H1 (cell line): Measurements from ENCODE around the gene USP26. TPM values are rescaled to one million over a fixed set of nuclear protein-coding genes. Genes with fewer than 3 reads are reported as not detected.

Experiments
- CTCF ChIA-PET: fragments of 300-600 bp; sonication (Branson Sonifier 250); formaldehyde crosslinking; loops from one replicate; lab custom pipeline; 2021; ENCODE audit not compliant: partially characterized antibody; lab: Charles Lee
- POLR2A ChIA-PET: fragments of 300-600 bp; sonication (Branson Sonifier 250); formaldehyde crosslinking; loops from one replicate; lab custom pipeline; 2021; ENCODE audit warnings: inconsistent platforms; ENCODE audit not compliant: partially characterized antibody; lab: Charles Lee
- DNase-seq, 2 experiments: peaks; one replicate each; pipeline versions ENCODE4 v3.0.0 to v3.0.0-alpha.2; 2010 to 2022; ENCODE audit warnings: low spot score in 2 of 2, low read depth in 1 of 2, mixed read lengths in 1 of 2
- FAIRE-seq: peaks from 2 replicates; lab custom pipeline; 2011; peaks lifted over from hg19 to GRCh38; lab: Jason Lieb, UNC
- H2AFZ ChIP-seq: 2 replicates; pipeline ENCODE4 v1.8.1; 2012; ENCODE audit warnings: low read length, inconsistent platforms
- H2AK5ac ChIP-seq: 2 replicates; pipeline ENCODE4 v1.6.1; 2013; ENCODE audit warnings: low read depth, low read length
- H2BK120ac ChIP-seq: replicated peaks from 2 replicates; pipeline ENCODE3; 2013; ENCODE audit warnings: low read depth, low read length, inconsistent platforms
- H2BK12ac ChIP-seq: 2 replicates; pipeline ENCODE4 v1.6.1; 2013; ENCODE audit warnings: low read depth, low read length
- H2BK15ac ChIP-seq: 2 replicates; pipeline ENCODE4 v1.6.1; 2013; ENCODE audit warnings: low read length
- H2BK20ac ChIP-seq: 2 replicates; pipeline ENCODE4 v1.6.1; 2013; ENCODE audit warnings: low read length
- H2BK5ac ChIP-seq: 2 replicates; pipeline ENCODE4 v1.6.1; 2013; ENCODE audit warnings: low read depth, low read length
- H3K14ac ChIP-seq: 2 replicates; pipeline ENCODE4 v1.6.1; 2013; ENCODE audit warnings: inconsistent platforms; ENCODE audit not compliant: insufficient read length
- H3K18ac ChIP-seq: 2 replicates; pipeline ENCODE4 v1.6.1; 2013; ENCODE audit warnings: low read length; ENCODE audit errors: extremely low read depth
- H3K23ac ChIP-seq: 2 replicates; pipeline ENCODE4 v1.6.1; 2013; ENCODE audit warnings: inconsistent platforms; ENCODE audit not compliant: insufficient read length
- H3K23me2 ChIP-seq: 2 replicates; pipeline ENCODE4 v1.6.1; 2013; ENCODE audit warnings: low read depth, low read length
- H3K27ac ChIP-seq: 2 replicates; pipeline ENCODE4 v1.6.1; 2011; ENCODE audit warnings: low read depth, low read length, inconsistent platforms
- H3K27me3 ChIP-seq, 4 experiments: replicated peaks in 1 of 4; 1 replicate in 1 of 4; 2 replicates in 3 of 4; pipeline versions ENCODE4 v1.6.1 to v1.8.1; 2011 to 2013; ENCODE audit warnings: low read length in 3 of 4, mild to moderate bottlenecking in 3 of 4, inconsistent platforms in 2 of 4, mixed read lengths in 2 of 4, moderate library complexity in 1 of 4; ENCODE audit not compliant: control insufficient read depth in 3 of 4, insufficient read depth in 3 of 4; ENCODE audit errors: extremely low read depth in 1 of 4
- H3K36me3 ChIP-seq, 4 experiments: 2 replicates each; pipeline versions ENCODE4 v1.6.1 to v1.8.1; 2011 to 2013; ENCODE audit warnings: mild to moderate bottlenecking in 4 of 4, low read length in 3 of 4, moderate library complexity in 2 of 4, control low read depth in 1 of 4, inconsistent platforms in 1 of 4; ENCODE audit not compliant: insufficient read depth in 4 of 4, control insufficient read depth in 2 of 4
- H3K4ac ChIP-seq: replicated peaks from 2 replicates; pipeline ENCODE3; 2013; ENCODE audit warnings: low read length, low read depth, mixed read lengths, inconsistent platforms; ENCODE audit not compliant: insufficient read length
- H3K4me1 ChIP-seq, 4 experiments: replicated peaks in 1 of 4; 1 replicate in 1 of 4; 2 replicates in 3 of 4; pipeline versions ENCODE4 v1.6.1 to v1.8.1; 2011 to 2013; ENCODE audit warnings: low read length in 3 of 4, inconsistent platforms in 2 of 4, mixed read lengths in 1 of 4; ENCODE audit not compliant: insufficient read depth in 4 of 4, control insufficient read depth in 3 of 4
- H3K4me2 ChIP-seq, 2 experiments: 2 replicates each; pipeline versions ENCODE4 v1.6.1 to v1.8.1; 2011 to 2013; ENCODE audit warnings: low read depth in 2 of 2, low read length in 2 of 2, control low read depth in 1 of 2, inconsistent platforms in 1 of 2, mild to moderate bottlenecking in 1 of 2; ENCODE audit not compliant: insufficient read depth in 1 of 2
- H3K4me3 ChIP-seq, 4 experiments: fragments of 200-600, 300-600 bp in 1 of 4; sonication (generic), shearing (Covaris generic), sonication (Bioruptor Twin) in 1 of 4; 2 replicates each; pipeline versions ENCODE4 v1.5.1 to v1.8.1; 2011 to 2016; ENCODE audit warnings: low read length in 4 of 4, low read depth in 3 of 4, control low read depth in 2 of 4, inconsistent platforms in 2 of 4, mild to moderate bottlenecking in 2 of 4, mixed read lengths in 1 of 4, moderate library complexity in 1 of 4; ENCODE audit not compliant: insufficient read depth in 2 of 4; ENCODE audit errors: extremely low read depth in 1 of 4
- H3K56ac ChIP-seq: replicated peaks from 2 replicates; pipeline ENCODE3; 2013; ENCODE audit warnings: low read depth, mild to moderate bottlenecking, mixed read lengths, low read length, inconsistent platforms; ENCODE audit not compliant: insufficient read length
- H3K79me1 ChIP-seq: 2 replicates; pipeline ENCODE4 v1.6.1; 2013; ENCODE audit warnings: low read depth, low read length, control low read depth
- H3K79me2 ChIP-seq, 2 experiments: 2 replicates each; pipeline versions ENCODE4 v1.6.1 to v1.8.1; 2012 to 2013; ENCODE audit warnings: low read length in 2 of 2, mild to moderate bottlenecking in 2 of 2, inconsistent platforms in 1 of 2; ENCODE audit not compliant: insufficient read depth in 2 of 2, control insufficient read depth in 1 of 2
- H3K9ac ChIP-seq, 4 experiments: replicated peaks in 1 of 4; 1 replicate in 1 of 4; 2 replicates in 3 of 4; pipeline versions ENCODE4 v1.6.1 to v1.8.1; 2011 to 2013; ENCODE audit warnings: low read depth in 3 of 4, low read length in 3 of 4, control low read depth in 2 of 4, mild to moderate bottlenecking in 2 of 4, moderate library complexity in 2 of 4, inconsistent platforms in 1 of 4; ENCODE audit errors: extremely low read depth in 1 of 4
- H3K9me3 ChIP-seq, 2 experiments: 2 replicates each; pipeline versions ENCODE4 v1.6.1 to v1.8.1; 2012 to 2013; ENCODE audit warnings: mild to moderate bottlenecking in 2 of 2, moderate library complexity in 2 of 2, control low read depth in 1 of 2, inconsistent platforms in 1 of 2, low read depth in 1 of 2, low read length in 1 of 2, mixed read lengths in 1 of 2; ENCODE audit not compliant: insufficient read depth in 2 of 2
- H4K20me1 ChIP-seq, 2 experiments: replicated peaks in 1 of 2; 2 replicates each; pipeline versions ENCODE3 to v1.8.1; 2011 to 2013; ENCODE audit warnings: inconsistent platforms in 2 of 2, low read length in 2 of 2, mild to moderate bottlenecking in 1 of 2; ENCODE audit not compliant: insufficient read depth in 2 of 2, control insufficient read depth in 1 of 2
- H4K5ac ChIP-seq: 2 replicates; pipeline ENCODE4 v1.6.1; 2013; ENCODE audit warnings: low read length, low read depth, mixed read lengths, inconsistent platforms; ENCODE audit not compliant: insufficient read length
- H4K8ac ChIP-seq: 2 replicates; pipeline ENCODE4 v1.8.0; 2013; ENCODE audit warnings: mild to moderate bottlenecking, moderate library complexity, low read length, inconsistent platforms; ENCODE audit not compliant: insufficient read depth; ENCODE audit errors: extremely low read depth
- H4K91ac ChIP-seq: replicated peaks from 2 replicates; pipeline ENCODE3; 2013; ENCODE audit warnings: low read length, mixed read lengths, inconsistent platforms; ENCODE audit not compliant: insufficient read length
- CBX8 ChIP-seq: fragments of 300-800, 300-1000 bp; sonication (generic); IDR thresholded peaks from 2 replicates; pipeline ENCODE4 v1.7.1; 2016; ENCODE audit warnings: low read depth, low read length, borderline replicate concordance
- CREB1 ChIP-seq: IDR thresholded peaks from 2 replicates; pipeline ENCODE4 v1.6.1; 2012; ENCODE audit warnings: inconsistent platforms
- EGR1 ChIP-seq: IDR thresholded peaks from 2 replicates; pipeline ENCODE4 v1.6.1; 2011; ENCODE audit warnings: low read depth, low read length, borderline replicate concordance
- EP300 ChIP-seq, 2 experiments: IDR thresholded peaks; 1 replicate in 1 of 2; 2 replicates in 1 of 2; pipeline ENCODE4 v1.6.1; 2011 to 2012; ENCODE audit warnings: low read depth in 2 of 2, low read length in 2 of 2, mild to moderate bottlenecking in 2 of 2, borderline replicate concordance in 1 of 2, inconsistent platforms in 1 of 2, moderate library complexity in 1 of 2
- FOSL1 ChIP-seq: IDR thresholded peaks from 2 replicates; pipeline ENCODE4 v1.6.1; 2011; ENCODE audit warnings: mild to moderate bottlenecking, low read depth, low read length, moderate library complexity; ENCODE audit not compliant: insufficient read depth
- JUN ChIP-seq: IDR thresholded peaks from 2 replicates; pipeline ENCODE4 v1.6.1; 2011; ENCODE audit warnings: low read depth, mild to moderate bottlenecking, improper control_type of control experiment, low read length
- KDM1A ChIP-seq: fragments of 200-600, 300-600 bp; sonication (generic); IDR thresholded peaks from 2 replicates; pipeline ENCODE4 v1.7.1; 2016; ENCODE audit warnings: mild to moderate bottlenecking, low read length, borderline replicate concordance
- MAFK ChIP-seq: IDR thresholded peaks from 2 replicates; pipeline ENCODE4 v1.6.1; 2012; ENCODE audit warnings: low read depth, mild to moderate bottlenecking, improper control_type of control experiment, low read length
- SIX5 ChIP-seq: IDR thresholded peaks from 2 replicates; pipeline ENCODE4 v1.6.1; 2011; ENCODE audit warnings: mild to moderate bottlenecking, low read depth, low read length
- SP4 ChIP-seq: IDR thresholded peaks from 2 replicates; pipeline ENCODE4 v1.6.1; 2012; ENCODE audit warnings: low read length, inconsistent platforms
- SRF ChIP-seq: IDR thresholded peaks from 2 replicates; pipeline ENCODE4 v1.6.1; 2011; ENCODE audit warnings: mild to moderate bottlenecking, low read depth, low read length, moderate library complexity
- TEAD4 ChIP-seq: IDR thresholded peaks from 2 replicates; pipeline ENCODE4 v1.6.1; 2012; ENCODE audit warnings: low read depth, low read length, inconsistent platforms, mixed read lengths
- WGBS, 2 experiments: shearing (Covaris generic) in 1 of 2; methylation state at CpG; one replicate each; pipeline versions ENCODE4 v1.1.6 to v1.1.7; 2013 to 2015; ENCODE audit warnings: low lambda C conversion rate in 2 of 2, mixed read lengths in 2 of 2, inconsistent platforms in 1 of 2, low coverage in 1 of 2, missing lambda C conversion rate in 1 of 2; ENCODE audit not compliant: insufficient replicate concordance in 2 of 2, insufficient coverage in 1 of 2, insufficient read length in 1 of 2; ENCODE audit errors: extremely low coverage in 1 of 2, missing lambda C conversion rate in 1 of 2; 5-methylcytosine and 5-hydroxymethylcytosine counted together
- polyA plus RNA-seq, 7 experiments: library from polyadenylated mRNA; depleted of rRNA in 3 of 7; stranded (reverse) in 5 of 7; unstranded in 2 of 7; fragments of >200 nt in 5 of 7; fragments of 200-250 nt in 2 of 7; gene quantifications; 1 replicate in 5 of 7; 2 replicates in 1 of 7; 4 replicates in 1 of 7; pipeline versions ENCODE4 v1.2.1 to v1.2.3, GENCODE V29; 2011 to 2013; ENCODE audit warnings: missing spikeins in 2 of 7, mixed read lengths in 2 of 7
- total RNA-seq: library from RNA; stranded (reverse); fragmentation: NEBNext Ultra II Directional; extraction: Animal tissue kit (Norgen Biotek cat#: 25700); gene quantifications from 2 replicates; pipeline ENCODE4 v1.2.1, GENCODE V29; 2021
- TF ChIP-seq, protein P1 (sequence below): IDR thresholded peaks from 2 replicates; pipeline ENCODE4 v1.6.1; 2012; ENCODE audit warnings: inconsistent platforms

Gene USP26
- total and polyA plus RNA-seq, 2 of the 8 experiments (the other 6 are each of a cell fraction or from before 2014, with no cell fraction given), result not detected

GRCh38 chrX:133068461-133068860, 28.4 kb downstream of the USP26 start:
- Histone ChIP-seq H3K4me2 (no peak overlapping the region), H4K5ac (no peak overlapping the region), H2BK120ac (no peak overlapping the region), H3K79me2 (no peaks in the 10 kb centered on the region), H3K4me1 (no peaks in the 10 kb centered on the region), H4K20me1 (no peaks in the 10 kb centered on the region), H2AFZ (no peak overlapping the region), H3K79me1 (no peaks in the 10 kb centered on the region), H3K9ac (no peak overlapping the region), H4K91ac (no peak overlapping the region), H3K4me3 (no peak overlapping the region), H3K23me2 (no peaks in the 10 kb centered on the region), H3K27ac (no peak overlapping the region), H3K27me3 (no peaks in the 10 kb centered on the region), H2BK15ac (no peak overlapping the region), H3K18ac (no peak overlapping the region), H2BK20ac (no peak overlapping the region), H3K36me3 (no peaks in the 10 kb centered on the region), H4K8ac (no peak overlapping the region), H2BK12ac (no peak overlapping the region), H3K9me3 (no peaks in the 10 kb centered on the region), H2AK5ac (no peak overlapping the region), H3K23ac (no peak overlapping the region), H2BK5ac (no peak overlapping the region), H3K14ac (no peak overlapping the region), H3K4ac (no peak overlapping the region), H3K56ac (no peak overlapping the region)
- ChIA-PET CTCF (interaction anchor here (1.6 kb wide), 1 partner anchor 8 kb away, joined by 3 read pairs; no protein-coding TSS in a partner anchor), POLR2A (no interaction called here)
- FAIRE-seq (peak; percentile 42), DNase-seq (no peak)
- TF ChIP-seq CREB1, result no peak
- TF ChIP-seq SP4, result no peak
- TF ChIP-seq, protein P1, sequence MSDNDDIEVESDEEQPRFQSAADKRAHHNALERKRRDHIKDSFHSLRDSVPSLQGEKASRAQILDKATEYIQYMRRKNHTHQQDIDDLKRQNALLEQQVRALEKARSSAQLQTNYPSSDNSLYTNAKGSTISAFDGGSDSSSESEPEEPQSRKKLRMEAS, result no peak
- TF ChIP-seq KDM1A, result no peak
- TF ChIP-seq EGR1, result no peak
- TF ChIP-seq EP300 (IDR thresholded peaks at IDR 0.05; ENCODE audit: borderline replicate concordance in 1 of 2, low read depth in 2 of 2, low read length in 2 of 2), result no peak
- no peak for TF ChIP-seq SIX5
- TF ChIP-seq FOSL1, result no peak
- no peak for TF ChIP-seq SRF
- TF ChIP-seq TEAD4, result no peak
- TF ChIP-seq MAFK, result no peak
- TF ChIP-seq CBX8, result no peak
- TF ChIP-seq JUN, result no peak
- 100% methylated on average over 2 of the region's 2 CpGs; no CpG with 5 or more reads in 1 of the 2 experiments for WGBS, 2 experiments
